Activated CD4-positive, alpha-beta T cell treated with anti-CD3 and anti-CD28 coated beads, Interleukin-2, amount 50 U/mL, for 4 hours (primary cell): Measurements from ENCODE around the gene PSMD14.
A peak's percentile ranks its signal among the peaks of the same experiment; 100 is the strongest.
"Not testable (repeated sequence)": the region's sequence is repeated elsewhere in the genome, so short reads cannot be mapped to it uniquely, and the experiment has no call there.

Experiments
- DNase-seq, 2 experiments: peaks; one replicate each; pipeline ENCODE4 v3.0.0-alpha.2; 2020

Gene PSMD14

GRCh38 chr2:161308178-161308955 lies at the start of gene PSMD14:
PSMD14 (plus strand) TSS chr2:161308425; CDS start chr2:161318826, 10,401 bp downstream.
- DNase-seq, result peak; percentile 79 to 84

- DNase-seq, result no peak
Observed at GRCh38 chr2:161265874-161266273, 42.4 kb upstream of the PSMD14 start.

- DNase-seq, result no peak
Observed at GRCh38 chr2:161269111-161269510, 39.1 kb upstream of the PSMD14 start.

GRCh38 chr2:161273038-161273760 lies 35.0 kb upstream of the PSMD14 start:
- DNase-seq, result no peak

- DNase-seq, result not testable (repeated sequence)
Observed at GRCh38 chr2:161278564-161279229, 29.5 kb upstream of the PSMD14 start.

- not testable (repeated sequence) for DNase-seq
Observed at GRCh38 chr2:161279230-161279815, 28.9 kb upstream of the PSMD14 start.

GRCh38 chr2:161280906-161281323 lies 27.3 kb upstream of the PSMD14 start:
- DNase-seq, result peak; percentile 22 to 25

- DNase-seq, result not testable (repeated sequence)
Observed at GRCh38 chr2:161281615-161282310, 26.5 kb upstream of the PSMD14 start.

- DNase-seq, result not testable (repeated sequence)
Observed at GRCh38 chr2:161282311-161282644, 25.9 kb upstream of the PSMD14 start.

GRCh38 chr2:161283926-161284325 lies 24.3 kb upstream of the PSMD14 start:
- DNase-seq, result no peak

GRCh38 chr2:161303535-161304050 lies 4.6 kb upstream of the PSMD14 start:
- DNase-seq, result no peak

GRCh38 chr2:161306919-161307318 lies 1.3 kb upstream of the PSMD14 start:
- DNase-seq, result no peak

- no peak for DNase-seq
Observed at GRCh38 chr2:161307676-161308075, 549 bp upstream of the PSMD14 start.

- DNase-seq, result no peak
Observed at GRCh38 chr2:161312996-161313395, 4.8 kb downstream of the PSMD14 start.

- no peak for DNase-seq
Observed at GRCh38 chr2:161315380-161315779, 7.2 kb downstream of the PSMD14 start.

- no peak for DNase-seq
Observed at GRCh38 chr2:161316701-161317100, 8.5 kb downstream of the PSMD14 start.

- no peak for DNase-seq
Observed at GRCh38 chr2:161321944-161322648, 13.9 kb downstream of the PSMD14 start.

GRCh38 chr2:161324876-161325275 lies 16.7 kb downstream of the PSMD14 start:
- DNase-seq, result no peak

GRCh38 chr2:161327582-161327981 lies 19.4 kb downstream of the PSMD14 start:
- DNase-seq, result no peak

- DNase-seq, result no peak
Observed at GRCh38 chr2:161332371-161332967, 24.2 kb downstream of the PSMD14 start.

GRCh38 chr2:161335626-161336025 lies 27.4 kb downstream of the PSMD14 start:
- DNase-seq, result no peak
